ENCODE results near the gene SYT11. TPM values are rescaled to one million over a fixed set of nuclear protein-coding genes. Genes with fewer than 3 reads are reported as not detected.
A peak's percentile ranks its signal among the peaks of the same experiment; 100 is the strongest.

Gene SYT11
- total RNA-seq, 2 donors from 2014 or later: 29.3 to 43.9 TPM

DNA sequence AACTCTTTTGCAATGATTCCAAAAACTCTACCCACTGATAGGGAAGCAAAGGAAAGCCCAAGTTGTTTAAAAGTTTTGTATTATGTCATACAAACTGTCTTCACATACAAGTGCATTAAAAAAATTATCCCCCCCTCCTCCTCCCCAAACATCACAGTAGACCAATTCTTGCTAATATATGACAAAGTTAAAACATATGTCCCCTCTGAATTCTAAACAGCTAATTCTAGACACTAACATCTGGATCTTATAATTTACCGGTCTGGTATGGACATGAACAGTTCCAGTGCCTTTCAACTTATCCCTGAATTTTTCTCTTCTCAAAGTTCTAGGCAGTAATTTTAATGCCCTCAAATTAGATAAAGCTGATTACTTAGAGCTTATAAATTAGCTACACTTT is 38.4 kb downstream of the SYT11 start:
- Mint-ChIP-seq H3K9me3 (no peaks in the 10 kb centered on the region), H3K27ac (peak overlapping the region in 1 of 2 donors; percentile 33), H3K4me3 (no peak overlapping the region), H3K4me1 (ENCODE audit: low read depth in 2 of 2) (peaks cover 17% of the 10 kb centered on the region in 2 donors), H3K27me3 (no peaks in the 10 kb centered on the region), H3K36me3 (peaks cover 20% of the 10 kb centered on the region)
- ATAC-seq: no peak
- DNase-seq (ENCODE audit: low spot score): no peak

DNA sequence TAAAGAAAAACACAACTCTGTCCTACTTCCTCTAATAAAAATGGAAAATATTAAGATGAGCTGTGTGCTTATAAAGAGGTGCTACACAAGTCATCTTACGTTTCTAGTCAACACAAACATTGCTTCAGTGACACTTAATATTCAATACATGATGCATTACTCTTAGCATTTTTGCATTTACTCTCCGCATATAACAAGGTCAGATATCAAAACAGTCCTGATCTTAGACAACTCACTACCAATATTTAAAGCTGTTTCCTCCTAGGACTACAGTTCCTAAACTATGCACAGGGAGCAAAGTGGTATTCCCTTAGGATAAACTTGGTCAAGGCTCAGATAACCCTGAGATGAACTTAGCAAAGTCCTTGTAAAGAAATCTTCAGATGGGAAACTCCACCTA is 39.5 kb downstream of the SYT11 start:
- Mint-ChIP-seq H3K36me3 (peaks cover 20% of the 10 kb centered on the region), H3K27ac (no peak overlapping the region), H3K4me1 (ENCODE audit: low read depth in 2 of 2) (peaks cover 6 to 8% of the 10 kb centered on the region in 2 donors), H3K9me3 (no peaks in the 10 kb centered on the region), H3K27me3 (no peaks in the 10 kb centered on the region), H3K4me3 (no peak overlapping the region)
- ATAC-seq (no peak), DNase-seq (ENCODE audit: low spot score) (no peak)

- H3K4me1 Mint-ChIP-seq (ENCODE audit: low read depth in 2 of 2): peaks cover 8 to 13% of the 10 kb centered on the region in 2 donors
- H3K27ac Mint-ChIP-seq: no peak overlapping the region
- no peak for ATAC-seq
- no peaks in the 10 kb centered on the region for H3K27me3 Mint-ChIP-seq
- no peak overlapping the region for H3K4me3 Mint-ChIP-seq
- peaks cover 26% of the 10 kb centered on the region for H3K36me3 Mint-ChIP-seq
- H3K9me3 Mint-ChIP-seq: no peaks in the 10 kb centered on the region
- no peak for DNase-seq (ENCODE audit: low spot score)
Measured at GRCh38 chr1:155899683-155900082, 40.3 kb downstream of the SYT11 start.

DNA sequence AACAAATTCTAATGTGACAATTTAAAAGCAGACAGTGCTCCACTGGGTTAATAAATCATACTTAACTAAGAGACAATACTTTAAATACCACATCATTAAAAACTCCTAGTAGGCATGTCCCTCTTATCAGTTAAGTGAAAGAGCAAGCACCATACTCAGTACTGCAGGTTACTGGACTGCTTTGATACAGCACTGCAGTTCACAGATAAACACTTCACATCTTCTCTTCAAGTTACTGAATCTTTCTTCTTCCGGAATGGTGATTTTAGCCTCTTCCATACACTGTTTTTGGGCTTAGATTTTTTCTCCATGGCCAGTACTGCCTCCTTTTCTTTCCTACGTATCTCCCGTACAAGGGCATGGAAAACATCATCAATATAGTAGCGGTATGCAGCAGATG is 40.8 kb downstream of the SYT11 start:
- Mint-ChIP-seq H3K36me3 (peaks cover 27% of the 10 kb centered on the region), H3K4me1 (ENCODE audit: low read depth in 2 of 2) (peaks cover 8 to 13% of the 10 kb centered on the region in 2 donors), H3K27me3 (no peaks in the 10 kb centered on the region)

DNA sequence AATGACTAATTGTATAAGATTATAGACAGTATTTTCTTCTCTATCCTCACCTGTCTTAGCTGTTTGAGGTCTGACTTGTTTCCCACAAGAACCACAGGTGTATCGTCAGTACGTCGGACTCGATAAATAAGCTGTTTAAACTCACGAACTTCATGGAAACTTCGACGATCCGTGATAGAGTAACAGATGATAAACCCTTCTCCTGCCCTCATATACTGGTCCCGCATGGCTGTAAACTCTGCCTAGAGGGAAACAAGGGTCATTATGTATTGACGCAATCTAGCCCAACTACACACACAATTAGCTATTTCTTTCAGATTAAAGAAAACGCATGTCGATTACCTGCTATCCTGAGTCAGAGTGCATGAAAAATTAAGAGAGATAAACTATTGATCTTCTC is 44.9 kb downstream of the SYT11 start:
- no peaks in the 10 kb centered on the region for H3K9me3 Mint-ChIP-seq
- ATAC-seq (no peak), DNase-seq (ENCODE audit: low spot score) (no peak)
- H3K4me1 Mint-ChIP-seq (ENCODE audit: low read depth in 2 of 2): peaks cover 7 to 8% of the 10 kb centered on the region in 2 donors
- H3K27me3 Mint-ChIP-seq: no peaks in the 10 kb centered on the region
- no peak overlapping the region for H3K27ac Mint-ChIP-seq
- H3K36me3 Mint-ChIP-seq: peaks cover 20% of the 10 kb centered on the region
- no peak overlapping the region for H3K4me3 Mint-ChIP-seq

More for the DNA sequence above, 40.8 kb downstream of the SYT11 start:
- DNase-seq (ENCODE audit: low spot score) (no peak), ATAC-seq (no peak)
- Mint-ChIP-seq H3K9me3 (no peaks in the 10 kb centered on the region), H3K27ac (no peak overlapping the region), H3K4me3 (no peak overlapping the region)

GRCh38 chr1:155909894-155910293 is 50.5 kb downstream of the SYT11 start:
- Mint-ChIP-seq H3K36me3 (peaks cover 9% of the 10 kb centered on the region), H3K9me3 (no peaks in the 10 kb centered on the region), H3K4me3 (peak overlapping the region; percentile 93), H3K27ac (peak overlapping the region; percentile 91 to 99), H3K4me1 (ENCODE audit: low read depth in 2 of 2) (peaks cover 19 to 25% of the 10 kb centered on the region in 2 donors), H3K27me3 (no peaks in the 10 kb centered on the region)
- DNase-seq (ENCODE audit: low spot score) (no peak), ATAC-seq (no peak)

GRCh38 chr1:155910621-155911121 is 51.3 kb downstream of the SYT11 start:
- Mint-ChIP-seq H3K9me3 (no peaks in the 10 kb centered on the region), H3K27ac (peak overlapping the region; percentile 91 to 99), H3K4me1 (ENCODE audit: low read depth in 2 of 2) (peaks cover 19 to 25% of the 10 kb centered on the region in 2 donors), H3K4me3 (peak overlapping the region; percentile 93), H3K27me3 (no peaks in the 10 kb centered on the region), H3K36me3 (peaks cover 11% of the 10 kb centered on the region)
- ATAC-seq (peak; percentile 45 to 66), DNase-seq (ENCODE audit: low spot score) (no peak)

- Mint-ChIP-seq H3K9me3 (no peaks in the 10 kb centered on the region), H3K27ac (peak within 1 kb of the TSS; percentile 91 to 99), H3K36me3 (peaks cover 12% of the 10 kb centered on the region), H3K27me3 (no peaks in the 10 kb centered on the region), H3K4me1 (ENCODE audit: low read depth in 2 of 2) (peaks cover 19 to 25% of the 10 kb centered on the region in 2 donors), H3K4me3 (peak within 1 kb of the TSS; percentile 93)
- ATAC-seq: peak; percentile 99
- peak; percentile 89 for DNase-seq (ENCODE audit: low spot score)
Measured at GRCh38 chr1:155911156-155912055, 52.0 kb downstream of the SYT11 start, which contains the start of gene RIT1. Gene RIT1, minus strand, starts transcription at chr1:155911349. Its CDS starts 588 bp downstream, at chr1:155910761.

- no peak for ATAC-seq
- peak overlapping the region; percentile 91 to 99 for H3K27ac Mint-ChIP-seq
Measured at GRCh38 chr1:155912056-155912536, 52.7 kb downstream of the SYT11 start.

DNA sequence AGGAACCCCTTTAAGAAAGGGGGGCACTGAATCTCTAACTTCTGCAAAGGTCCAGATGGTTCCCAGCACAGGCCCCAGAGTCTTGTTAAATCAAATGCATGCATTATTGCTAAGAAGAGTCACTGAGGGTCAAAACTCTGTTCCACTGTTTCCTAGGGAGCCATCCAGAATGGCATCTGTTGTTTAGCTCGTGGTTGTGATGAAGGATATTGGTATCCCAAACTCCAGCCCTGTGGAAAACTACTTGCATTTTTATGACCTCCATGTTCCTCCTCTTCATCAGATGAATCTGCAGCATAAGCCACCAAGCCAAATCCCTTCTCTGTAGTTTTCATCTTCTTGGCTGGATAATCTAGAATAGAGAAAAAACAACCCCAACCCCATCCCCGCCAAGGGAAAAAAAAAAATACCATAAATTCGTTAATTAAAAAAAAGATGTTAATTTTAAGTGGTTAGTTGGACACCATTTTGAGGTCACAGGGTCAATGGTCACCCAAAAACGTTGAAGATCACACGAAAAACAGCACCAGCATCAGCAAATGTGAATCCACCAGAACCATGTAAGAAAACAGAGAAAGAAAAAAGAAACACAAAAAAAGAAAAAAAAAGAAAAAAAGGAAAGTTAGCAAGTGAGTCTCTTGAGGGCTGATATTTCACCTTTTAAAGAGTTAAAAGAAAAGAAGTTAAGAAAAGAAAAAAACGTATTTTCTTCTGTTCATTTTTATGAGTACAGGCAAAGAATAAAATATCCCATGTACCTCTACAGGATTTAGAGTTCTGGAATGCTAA is 54.8 kb downstream of the SYT11 start:
- Mint-ChIP-seq H3K36me3 (peaks cover 28% of the 10 kb centered on the region), H3K27ac (peak overlapping the region in 1 of 2 donors; percentile 37), H3K4me1 (ENCODE audit: low read depth in 2 of 2) (peaks cover 25 to 34% of the 10 kb centered on the region in 2 donors), H3K4me3 (no peak overlapping the region), H3K9me3 (no peaks in the 10 kb centered on the region), H3K27me3 (no peaks in the 10 kb centered on the region)
- ATAC-seq (no peak), DNase-seq (ENCODE audit: low spot score) (no peak)

More at GRCh38 chr1:155912056-155912536, 52.7 kb downstream of the SYT11 start:
- peak overlapping the region; percentile 93 for H3K4me3 Mint-ChIP-seq
- DNase-seq (ENCODE audit: low spot score): no peak
- H3K9me3 Mint-ChIP-seq: no peaks in the 10 kb centered on the region
- H3K4me1 Mint-ChIP-seq (ENCODE audit: low read depth in 2 of 2): peaks cover 23 to 32% of the 10 kb centered on the region in 2 donors
- peaks cover 19% of the 10 kb centered on the region for H3K36me3 Mint-ChIP-seq
- H3K27me3 Mint-ChIP-seq: no peaks in the 10 kb centered on the region

DNA sequence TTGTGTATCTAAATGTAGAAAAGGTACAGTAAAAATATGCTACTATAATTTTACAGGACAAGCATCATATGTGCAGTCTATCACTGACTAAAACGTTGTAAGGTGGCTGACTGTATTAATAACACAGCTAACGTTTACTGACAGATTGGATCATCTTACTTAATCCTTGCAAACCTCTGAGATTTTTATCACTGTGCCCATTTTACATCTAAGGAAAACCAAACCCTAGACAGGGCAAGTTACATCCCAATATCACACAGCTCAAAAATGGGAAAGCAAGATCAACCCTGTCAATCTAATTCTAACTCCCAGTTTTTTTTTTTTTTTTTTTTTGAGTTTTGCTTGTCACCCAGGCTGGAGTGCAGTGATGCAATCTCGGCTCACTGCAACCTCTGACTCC is 59.3 kb downstream of the SYT11 start:
- Mint-ChIP-seq H3K36me3 (peaks cover 45% of the 10 kb centered on the region), H3K27me3 (no peaks in the 10 kb centered on the region), H3K27ac (no peak overlapping the region), H3K4me3 (no peak overlapping the region), H3K9me3 (no peaks in the 10 kb centered on the region), H3K4me1 (ENCODE audit: low read depth in 2 of 2) (peaks cover 9 to 12% of the 10 kb centered on the region in 2 donors)
- DNase-seq (ENCODE audit: low spot score) (no peak), ATAC-seq (no peak)

- Mint-ChIP-seq H3K27ac (no peak overlapping the region), H3K4me1 (ENCODE audit: low read depth in 2 of 2) (peaks cover 9 to 12% of the 10 kb centered on the region in 2 donors), H3K4me3 (no peak overlapping the region), H3K36me3 (peaks cover 36% of the 10 kb centered on the region), H3K27me3 (no peaks in the 10 kb centered on the region), H3K9me3 (no peaks in the 10 kb centered on the region)
- ATAC-seq: no peak
- no peak for DNase-seq (ENCODE audit: low spot score)
Measured at GRCh38 chr1:155919801-155920200, 60.4 kb downstream of the SYT11 start.

GRCh38 chr1:155920717-155921116 is 61.4 kb downstream of the SYT11 start:
- Mint-ChIP-seq H3K4me3 (no peak overlapping the region), H3K4me1 (ENCODE audit: low read depth in 2 of 2) (peaks cover 9 to 12% of the 10 kb centered on the region in 2 donors), H3K9me3 (no peaks in the 10 kb centered on the region), H3K27ac (no peak overlapping the region), H3K27me3 (no peaks in the 10 kb centered on the region), H3K36me3 (peaks cover 40% of the 10 kb centered on the region)
- DNase-seq (ENCODE audit: low spot score): no peak
- no peak for ATAC-seq
